GM18519 (cell line): ENCODE results near the gene CAVIN4.

Experiments
- ATAC-seq: cut with Tn5 transposase; IDR thresholded peaks from one replicate; pipeline ENCODE4 v1.9.1; 2021; ENCODE audit warnings: mild to moderate bottlenecking, moderate library complexity; ENCODE audit not compliant: unreplicated experiment, low FRiP score

Gene CAVIN4

DNA sequence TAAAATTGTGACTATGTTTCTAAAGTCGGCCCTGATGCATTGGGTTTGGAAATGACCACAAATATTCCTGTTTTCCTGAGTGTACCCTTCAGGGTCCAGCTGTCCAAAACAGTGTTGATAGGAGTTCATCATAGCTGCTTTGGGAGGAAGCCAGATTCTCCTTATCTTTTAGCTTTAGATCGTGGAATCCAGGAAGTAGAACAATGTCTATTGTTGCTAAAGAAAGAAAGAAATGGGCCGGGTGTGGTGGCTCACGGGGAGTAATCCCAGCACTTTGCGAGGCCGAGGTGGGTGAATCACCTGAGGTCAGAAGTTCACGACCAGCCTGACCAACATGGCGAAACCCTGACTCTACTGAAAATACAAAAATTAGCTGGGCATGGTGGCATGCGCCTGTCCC lies 9.5 kb downstream of the CAVIN4 start:
- ATAC-seq, result no peak

DNA sequence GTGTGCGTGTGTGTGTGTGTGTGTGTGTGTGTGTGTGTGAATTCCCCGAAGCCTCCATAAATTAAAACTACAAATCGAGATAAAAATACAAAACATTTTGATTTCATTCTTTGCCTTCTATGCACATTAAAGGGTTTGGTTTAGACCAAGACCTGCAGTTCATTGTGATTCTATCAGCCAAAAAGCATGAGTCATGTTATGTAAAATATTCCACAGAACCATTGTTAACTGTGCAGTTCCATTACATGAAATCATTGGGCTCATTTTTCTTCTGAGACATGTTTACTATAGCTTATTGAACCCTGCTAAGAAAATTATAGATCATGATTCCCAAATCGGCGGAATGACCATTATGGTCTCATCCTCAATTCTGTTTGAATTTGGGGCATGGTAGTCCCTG lies 11.7 kb downstream of the CAVIN4 start:
- no peak for ATAC-seq

DNA sequence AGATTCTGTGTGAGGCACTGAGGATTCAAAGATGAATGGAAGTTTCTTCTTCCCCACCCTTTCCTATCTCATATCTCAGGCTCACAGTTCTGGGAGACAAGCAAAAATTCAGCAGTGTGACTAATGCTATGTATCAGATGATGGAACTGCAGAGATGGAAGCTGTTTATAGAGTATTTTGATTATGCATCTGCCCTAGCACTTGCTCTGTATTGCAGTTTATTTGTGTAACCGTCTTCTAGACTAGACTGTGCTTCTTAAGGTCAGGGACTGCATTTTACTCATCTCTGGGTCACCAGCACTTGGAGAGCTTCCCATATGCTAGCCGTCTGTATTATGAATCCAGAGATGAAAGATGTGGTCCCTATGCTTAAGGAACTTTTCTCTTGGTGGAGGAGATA lies 12.6 kb downstream of the CAVIN4 start:
- no peak for ATAC-seq

DNA sequence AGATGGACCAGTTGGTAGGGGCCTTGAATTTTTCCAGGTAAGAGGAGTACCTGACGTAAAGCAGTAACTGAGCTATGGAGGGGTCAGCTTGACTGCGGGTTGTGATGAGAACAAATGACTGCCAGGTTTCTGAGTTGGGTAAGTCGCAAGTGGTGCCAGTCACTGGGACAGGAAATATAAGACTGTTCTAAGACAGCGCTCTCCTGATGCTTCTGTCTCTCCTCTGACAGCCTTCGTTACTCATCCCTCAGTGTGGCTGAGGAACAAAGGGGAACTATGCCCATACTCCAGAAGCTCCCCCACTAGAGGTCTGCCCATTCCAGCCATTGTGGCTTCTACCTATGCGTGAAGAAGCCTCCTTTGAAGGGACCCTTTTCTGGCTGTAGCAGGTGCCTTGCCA lies 13.3 kb downstream of the CAVIN4 start:
- no peak for ATAC-seq

DNA sequence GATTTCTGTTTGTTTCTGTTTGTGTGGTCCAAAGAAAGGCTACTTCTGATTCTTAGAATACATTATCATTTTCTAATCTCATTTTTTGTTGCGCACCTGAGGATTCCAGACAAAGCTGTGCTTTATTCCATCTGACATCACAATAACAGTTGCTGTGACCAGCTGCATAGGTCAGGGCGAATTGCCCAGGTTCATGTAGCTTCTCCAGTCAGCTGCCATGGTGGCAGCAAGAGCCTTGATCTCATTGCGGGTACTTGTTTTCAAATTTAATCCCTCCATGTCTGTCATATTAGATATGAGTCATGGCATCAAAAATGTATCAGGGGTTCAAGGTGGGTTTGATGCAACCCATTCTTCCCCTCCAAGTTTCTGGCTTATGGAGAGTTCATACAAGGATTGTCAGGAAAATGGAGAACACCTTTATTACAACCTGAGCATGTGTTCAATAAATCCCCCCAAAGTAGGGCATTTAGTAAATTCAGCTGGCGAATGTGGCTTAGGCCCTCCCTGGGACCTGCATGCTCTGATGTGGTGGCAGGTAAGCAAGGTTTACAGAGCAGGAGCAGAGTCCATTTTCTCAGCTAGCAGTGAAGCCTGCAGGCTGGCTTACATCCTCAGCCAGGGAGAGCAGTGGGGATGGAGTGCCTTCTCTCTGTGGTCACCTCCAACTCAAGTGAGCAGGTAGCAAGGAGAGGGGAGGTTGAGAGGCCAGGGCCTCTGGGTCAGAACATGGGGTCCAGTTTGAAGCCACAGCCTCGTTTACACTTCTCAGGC lies 13.9 kb downstream of the CAVIN4 start:
- ATAC-seq, result no peak

DNA sequence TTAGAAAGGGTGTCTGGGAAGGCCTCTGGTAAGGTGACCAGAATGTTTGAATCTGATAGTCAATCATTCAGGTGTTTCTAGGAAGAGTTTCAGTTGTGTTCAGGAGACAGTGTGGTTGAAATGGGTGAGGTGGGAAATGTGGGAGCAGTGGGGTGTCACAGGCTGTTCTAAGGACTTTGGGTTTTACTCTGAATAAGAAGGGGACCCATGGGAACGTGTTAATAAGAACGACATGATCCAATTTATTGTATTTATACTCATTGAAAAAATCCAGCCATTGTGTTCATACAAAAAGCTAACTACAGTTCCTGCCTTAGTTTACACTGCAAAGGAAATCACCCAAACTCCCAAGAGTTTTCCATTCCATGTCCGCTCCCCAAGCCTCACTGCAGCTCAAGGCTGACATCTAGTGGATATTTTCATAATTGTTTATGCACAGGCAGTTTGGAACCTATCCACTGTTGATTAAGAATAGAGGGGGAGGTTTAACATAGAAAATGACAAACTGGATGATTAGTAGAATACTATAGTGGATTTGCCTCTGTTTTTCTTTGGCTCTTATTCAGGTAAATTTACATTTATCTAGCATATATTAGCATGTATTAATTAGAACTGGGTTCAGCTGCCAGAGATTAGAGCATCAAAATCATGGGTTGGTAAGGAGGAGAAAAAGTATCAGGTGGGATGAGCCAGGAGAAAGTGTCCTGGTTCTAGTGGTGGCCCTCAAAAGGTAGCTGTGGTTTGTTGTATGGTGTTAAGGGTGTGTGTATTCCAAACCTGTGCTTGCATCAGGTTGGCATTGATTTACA lies 17.7 kb downstream of the CAVIN4 start:
- ATAC-seq, result no peak

DNA sequence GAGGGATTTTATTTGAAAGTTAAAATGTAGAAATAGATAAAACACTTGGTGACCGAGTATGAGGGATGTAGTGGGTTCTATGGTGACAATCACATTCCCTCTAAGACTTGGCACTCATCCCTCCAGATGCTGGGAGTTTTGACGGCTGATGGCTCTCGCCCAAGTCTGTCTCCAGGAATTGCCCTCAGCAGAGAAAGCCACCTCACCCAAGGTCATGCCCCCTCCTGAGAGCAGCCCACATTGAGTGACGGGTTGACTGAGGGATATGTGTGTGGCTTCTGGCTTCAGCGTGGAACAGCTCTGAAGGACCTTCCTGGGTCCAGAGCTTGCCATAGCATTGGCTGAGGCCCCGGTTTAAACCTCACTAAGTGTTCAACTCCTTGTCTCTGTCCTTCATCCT lies 19.4 kb downstream of the CAVIN4 start:
- ATAC-seq, result no peak

DNA sequence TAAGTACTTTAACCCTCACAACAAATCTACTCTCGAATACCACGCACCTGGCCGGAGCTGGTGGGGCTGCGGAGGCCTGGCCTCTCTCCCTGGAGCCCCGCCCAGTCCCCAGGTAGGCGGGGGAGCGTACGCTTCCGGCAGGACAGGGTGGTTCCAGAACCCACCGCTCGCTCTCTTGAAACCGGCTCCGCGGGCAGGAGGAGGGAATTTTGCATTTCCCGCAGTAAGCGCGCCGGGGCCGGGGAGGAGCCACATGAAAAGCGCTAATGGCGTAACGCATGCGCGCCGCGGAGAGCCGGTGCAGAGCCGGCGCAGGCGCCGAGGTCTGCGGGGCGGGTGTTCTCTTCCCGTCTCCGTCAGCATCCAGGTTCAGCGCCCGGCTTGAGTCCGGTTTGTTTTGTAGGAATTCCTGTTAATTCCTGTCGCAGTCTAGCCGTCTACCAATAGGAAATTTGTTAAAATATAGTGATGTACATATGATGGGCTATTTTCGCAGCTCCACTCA lies 20.8 kb downstream of the CAVIN4 start:
- ATAC-seq, result peak; percentile 64

DNA sequence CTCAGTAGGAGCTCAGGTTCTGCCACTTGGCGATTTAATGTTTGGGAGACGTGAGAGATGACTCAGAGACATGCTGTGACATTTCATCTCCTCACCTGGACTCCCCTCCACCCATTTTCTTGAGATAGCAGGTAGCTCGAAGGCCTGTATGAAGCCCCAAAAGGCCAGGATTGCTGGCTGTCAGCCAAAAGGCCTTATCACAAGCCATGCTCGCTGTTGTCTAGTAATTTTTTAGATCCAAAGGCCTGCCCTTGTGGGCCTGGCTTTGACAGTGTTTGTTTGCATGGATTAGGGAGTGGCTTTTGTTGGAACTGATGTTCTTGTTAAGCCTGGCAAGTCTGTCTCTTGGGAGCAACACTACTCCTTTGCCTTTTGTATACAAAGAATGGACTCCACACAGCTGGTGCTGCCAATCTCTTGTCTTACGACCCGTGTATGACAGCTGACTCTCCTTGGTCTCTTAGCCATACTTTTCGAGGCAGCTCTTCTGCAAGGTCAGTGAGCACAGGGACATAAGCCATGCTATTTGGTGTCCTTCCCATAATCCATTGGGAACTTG lies 22.7 kb downstream of the CAVIN4 start:
- ATAC-seq, result no peak

DNA sequence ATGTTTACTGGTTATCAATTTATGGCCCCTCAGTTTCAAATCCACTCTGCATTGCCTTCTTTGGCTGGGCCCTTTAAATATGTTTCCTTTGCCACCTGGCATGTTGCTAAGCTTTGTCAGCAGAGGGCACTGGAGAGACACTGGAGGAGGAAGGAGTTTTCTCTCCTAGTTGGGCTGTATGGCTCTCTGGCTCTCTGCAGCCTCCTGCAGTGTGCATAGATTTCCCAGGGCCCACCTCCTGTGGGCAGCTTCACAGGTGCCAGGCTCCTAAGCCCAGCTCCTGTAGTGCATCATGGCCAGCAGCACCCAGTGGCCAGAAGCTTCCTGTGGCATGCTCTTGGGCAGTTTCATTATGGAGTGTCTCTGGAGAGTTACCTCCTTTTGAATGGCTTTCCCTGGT lies 23.3 kb downstream of the CAVIN4 start:
- peak; percentile 74 for ATAC-seq

DNA sequence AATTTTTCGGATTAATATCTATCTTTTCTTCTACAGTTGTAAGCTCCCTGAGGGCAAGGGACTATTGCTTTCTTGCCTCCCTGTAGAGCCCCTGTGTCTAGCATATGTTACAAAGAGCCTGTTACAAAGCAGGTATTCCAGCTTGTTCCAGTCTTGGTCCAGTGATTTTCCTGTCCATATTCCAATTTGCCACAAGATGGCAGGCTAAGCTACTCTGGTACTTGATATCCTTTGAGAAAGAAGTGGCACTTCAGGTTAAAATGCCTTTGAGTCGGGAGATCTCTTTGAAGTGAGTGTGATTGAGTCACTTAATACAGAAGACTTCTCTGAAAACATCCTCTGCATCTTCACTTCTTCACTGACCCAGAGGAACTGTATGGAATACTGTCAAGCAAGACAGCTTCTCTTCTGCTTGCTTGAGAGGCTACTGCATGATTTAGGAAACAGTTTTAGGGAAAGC lies 24.5 kb downstream of the CAVIN4 start:
- no peak for ATAC-seq

DNA sequence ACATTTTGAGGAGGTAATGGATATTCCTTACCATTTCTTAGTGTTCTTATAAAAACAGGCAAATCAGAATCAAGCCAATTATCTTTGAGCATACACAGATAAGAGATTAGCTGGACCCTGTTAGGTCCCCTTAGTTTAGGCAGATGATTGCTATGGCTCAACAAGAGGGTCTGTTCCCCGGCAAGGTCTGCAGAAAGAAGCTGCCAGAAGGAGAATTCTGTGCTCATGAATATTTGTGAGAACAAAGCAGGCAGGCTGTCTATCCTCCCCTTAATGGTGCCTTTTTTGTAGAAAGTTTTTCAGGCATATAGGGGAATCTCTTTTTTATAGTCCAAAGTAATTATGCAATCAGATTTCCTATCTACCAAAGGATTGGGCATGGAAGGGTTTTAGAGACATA lies 27.5 kb downstream of the CAVIN4 start:
- no peak for ATAC-seq

DNA sequence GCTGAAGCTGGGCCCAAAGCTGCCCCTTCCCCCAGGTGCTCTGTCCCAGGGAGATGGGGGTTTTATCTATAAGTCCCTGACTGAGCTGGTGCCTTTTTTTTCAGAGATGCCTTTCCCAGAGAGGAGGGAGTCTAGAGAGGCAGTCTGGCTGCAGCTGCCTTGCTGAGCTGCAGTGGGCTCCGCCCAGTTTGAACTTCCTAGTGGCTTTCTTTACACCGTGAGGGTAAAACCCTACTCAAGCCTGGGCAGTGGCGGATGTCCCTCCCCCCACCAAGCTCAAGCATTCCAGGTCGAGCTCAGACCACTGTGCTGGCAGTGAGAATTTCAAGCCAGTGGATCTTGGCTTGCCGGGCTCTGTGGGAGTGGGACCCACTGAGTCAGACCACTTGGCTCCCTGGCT lies 41.3 kb downstream of the CAVIN4 start:
- ATAC-seq, result no peak

DNA sequence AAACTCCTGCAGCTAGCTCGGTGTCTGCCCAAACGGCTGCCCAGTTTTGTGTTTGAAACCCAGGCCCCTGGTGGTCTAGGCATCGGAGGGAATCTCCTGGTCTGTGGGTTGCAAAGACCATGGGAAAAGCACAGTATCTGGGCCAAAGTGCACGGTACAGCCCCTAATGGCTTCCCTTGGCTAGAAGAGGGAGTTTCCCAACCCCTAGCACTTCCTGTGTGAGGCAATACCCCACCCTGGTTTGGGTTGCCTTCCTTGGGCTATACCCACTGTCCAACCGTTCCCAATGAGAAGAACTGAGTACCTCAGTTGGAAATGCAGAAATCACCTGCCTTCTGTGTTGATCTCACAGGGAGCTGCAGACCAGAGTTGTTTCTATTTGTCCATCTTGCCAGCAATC lies 41.8 kb downstream of the CAVIN4 start:
- peak; percentile 61 for ATAC-seq

DNA sequence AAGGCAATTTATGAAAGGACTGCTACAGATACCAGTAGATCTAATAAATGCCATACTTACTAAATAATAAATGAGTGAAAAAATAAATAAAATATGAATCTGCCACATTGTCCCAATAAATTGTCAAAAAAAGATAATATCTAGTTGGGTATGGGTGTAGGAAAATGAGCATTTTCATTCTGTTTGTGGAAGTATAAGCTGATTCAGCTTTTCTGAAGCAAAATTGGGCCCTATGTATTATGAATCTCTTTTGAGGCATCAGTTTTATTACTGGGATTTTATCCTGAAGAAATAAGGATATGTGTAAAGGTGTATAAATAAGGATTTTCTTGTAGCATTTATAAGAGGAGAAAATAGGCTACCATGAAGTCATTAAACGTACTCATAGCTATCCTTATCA lies 46.1 kb downstream of the CAVIN4 start:
- no peak for ATAC-seq

DNA sequence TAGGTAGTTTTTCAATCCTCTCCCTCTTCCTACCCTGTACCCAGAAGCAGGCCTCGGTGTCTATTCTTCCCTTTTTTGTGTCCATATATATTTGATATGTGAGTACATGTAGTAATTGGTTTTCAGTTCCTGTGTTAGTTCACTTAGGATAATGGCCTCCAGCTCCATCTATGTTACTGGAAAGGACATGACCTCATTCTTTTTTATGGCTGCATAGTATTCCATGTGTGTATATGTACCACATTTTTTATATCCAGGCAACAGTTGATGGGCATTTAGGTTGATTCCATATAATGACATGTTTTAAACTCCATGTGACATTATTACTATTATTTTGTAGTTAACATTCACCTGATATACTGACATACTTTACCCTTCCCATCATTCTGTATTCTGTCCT lies 49.1 kb downstream of the CAVIN4 start:
- no peak for ATAC-seq

DNA sequence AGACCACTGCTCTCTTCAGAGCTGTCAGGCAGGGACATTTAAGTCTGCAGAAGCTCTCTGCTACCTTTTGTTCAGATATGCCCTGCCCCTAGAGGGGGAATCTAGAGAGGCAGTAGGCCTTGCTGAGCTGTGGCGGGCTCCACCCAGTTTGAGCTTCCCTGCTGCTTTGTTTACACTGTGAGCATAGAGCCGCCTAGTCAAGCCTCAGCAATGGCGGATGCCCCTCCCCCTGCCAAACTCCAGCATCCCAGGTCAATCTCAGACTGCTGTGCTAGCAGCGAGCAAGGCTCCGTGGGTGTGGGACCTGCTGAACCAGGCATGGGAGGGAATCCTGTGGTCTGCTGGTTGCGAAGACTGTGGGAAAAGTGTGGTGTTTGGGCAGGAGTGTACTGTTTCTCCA lies 59.9 kb downstream of the CAVIN4 start:
- no peak for ATAC-seq
